SK-MEL-5 (cell line): ENCODE data around the gene PGA4. TPM values are rescaled to one million over a fixed set of nuclear protein-coding genes. Genes with fewer than 3 reads are reported as not detected.
"Not testable (repeated sequence)": the region's sequence is repeated elsewhere in the genome, so short reads cannot be mapped to it uniquely, and the experiment has no call there.

Source experiments
- DNase-seq: peaks from one replicate; pipeline ENCODE4 v3.0.0-alpha.2; 2016; ENCODE audit warnings: low read depth, low spot score
- in situ Hi-C: cut with HindIII; loops from 2 replicates; pipeline ENCODE4 v1.10.0; 2016; ENCODE audit warnings: low sequenced_read_pairs, high pct_unique_total_duplicates, low pct_unique_long_range_greater_than_20kb
- total RNA-seq: library from RNA; depleted of rRNA; stranded (reverse); fragments of >200 nt; shearing (Covaris generic); gene quantifications from 2 replicates; pipeline ENCODE4 v1.2.3, GENCODE V29; 2014

Gene PGA4
- total RNA-seq, 1 experiment from 2014 or later, result not detected

DNA sequence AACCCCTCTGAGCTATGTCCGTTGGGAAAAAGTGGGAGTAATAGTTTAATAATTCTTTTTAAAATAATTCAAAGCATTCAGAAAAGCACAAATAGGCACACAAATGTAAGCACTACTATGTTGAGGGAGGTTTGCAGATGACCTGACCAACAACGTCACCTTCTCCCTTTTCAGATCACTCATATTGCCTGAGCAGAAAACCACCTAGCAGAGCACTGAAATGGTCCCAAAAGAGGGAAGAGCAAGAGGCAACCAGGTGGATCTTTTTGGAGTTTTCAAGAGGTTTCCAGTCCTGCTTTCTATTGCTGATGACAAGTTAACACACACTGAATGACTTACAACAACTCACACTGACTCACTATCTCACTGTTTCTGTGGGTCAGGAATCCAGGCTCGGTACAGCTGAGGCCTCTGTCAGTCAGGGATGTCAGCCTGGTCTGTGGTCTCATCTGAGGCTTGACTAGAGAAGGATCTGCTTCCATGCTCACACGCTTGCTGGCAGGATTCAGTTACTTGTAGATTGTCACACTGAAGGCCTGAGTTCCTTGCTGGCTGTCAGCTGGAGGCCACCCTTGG lies 23.1 kb upstream of the PGA4 start:
- no peak for DNase-seq
- in situ Hi-C loops, result no loop called here

DNA sequence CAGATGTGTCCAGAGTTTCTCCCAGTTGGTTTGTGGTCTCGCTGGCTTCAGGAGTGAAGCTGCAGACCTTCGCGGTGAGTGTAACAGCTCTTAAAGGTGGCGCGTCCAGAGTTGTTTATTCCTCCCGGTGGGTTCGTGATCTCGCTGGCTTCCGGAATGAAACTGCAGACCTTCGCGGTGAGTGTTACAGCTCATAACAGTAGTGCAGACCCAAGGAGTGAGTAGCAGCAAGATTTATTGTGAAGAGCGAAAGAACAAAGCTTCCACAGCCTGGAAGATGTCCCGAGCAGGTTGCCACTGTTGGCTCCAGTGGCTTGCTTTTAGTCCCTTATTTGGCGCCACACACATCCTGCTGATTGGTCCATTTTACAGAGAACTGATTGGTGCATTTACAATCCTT lies 20.7 kb upstream of the PGA4 start:
- in situ Hi-C loops, result no loop called here
- no peak for DNase-seq

DNA sequence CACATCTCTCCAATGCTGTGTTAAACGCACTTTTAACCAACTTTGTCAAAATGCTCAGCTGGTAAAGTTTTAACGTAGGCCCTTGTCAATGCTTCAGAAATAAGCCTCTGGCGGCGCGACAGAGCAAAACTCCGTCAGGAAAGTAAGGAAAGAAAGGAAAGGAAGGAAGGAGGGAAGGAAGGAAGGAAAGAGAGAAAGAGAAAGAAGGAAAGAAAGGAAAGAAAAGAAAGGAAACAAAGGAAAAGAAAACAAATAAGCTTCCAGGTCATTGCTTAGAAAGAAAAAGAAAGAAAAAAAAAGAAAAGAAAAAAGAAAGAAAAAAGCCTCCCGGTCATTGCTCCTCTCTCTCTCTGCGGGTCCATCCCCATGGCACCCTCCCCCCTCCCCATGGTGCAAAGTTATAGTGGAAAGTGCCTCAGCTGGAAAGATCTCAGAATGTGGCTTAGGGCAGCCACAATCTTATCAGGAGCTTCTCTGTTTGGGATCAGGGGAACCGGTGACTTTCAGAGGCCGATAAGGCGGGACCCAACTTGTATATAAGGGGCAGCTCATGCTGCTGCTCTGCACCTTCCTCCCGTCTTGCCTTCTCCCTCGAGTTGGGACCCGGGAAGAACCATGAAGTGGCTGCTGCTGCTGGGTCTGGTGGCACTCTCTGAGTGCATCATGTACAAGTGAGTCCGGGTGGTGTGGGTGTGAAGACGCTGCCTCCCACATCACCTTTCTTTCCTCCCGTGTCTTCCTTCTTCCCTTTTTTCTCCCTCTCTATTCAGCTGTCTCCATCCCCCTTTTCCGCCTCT lies 19.0 kb upstream of the PGA4 start, which contains the start of gene PGA3:
TSS of gene PGA3 (plus strand) at position 566 of the 797 bp plus-strand sequence. CDS start at position 616, 50 bp downstream.
- DNase-seq, result not testable (repeated sequence)

DNA sequence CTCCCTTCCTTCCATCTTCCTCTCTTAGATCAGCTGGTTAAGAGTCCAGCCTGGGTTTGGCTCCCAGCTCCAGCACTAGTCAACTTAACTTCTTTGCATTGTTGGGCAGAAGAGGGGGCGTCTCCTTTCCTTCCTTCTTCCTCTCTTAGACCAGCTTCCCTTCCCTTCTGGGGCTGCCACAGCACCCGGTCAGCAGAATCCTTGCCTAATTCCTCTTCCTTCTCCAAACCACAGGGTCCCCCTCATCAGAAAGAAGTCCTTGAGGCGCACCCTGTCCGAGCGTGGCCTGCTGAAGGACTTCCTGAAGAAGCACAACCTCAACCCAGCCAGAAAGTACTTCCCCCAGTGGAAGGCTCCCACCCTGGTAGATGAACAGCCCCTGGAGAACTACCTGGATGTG lies 18.3 kb upstream of the PGA4 start:
- DNase-seq, in situ Hi-C loops: not testable (repeated sequence)

More for the DNA sequence above, 19.0 kb upstream of the PGA4 start, which contains the start of gene PGA3:
- in situ Hi-C loops, result not testable (repeated sequence)

DNA sequence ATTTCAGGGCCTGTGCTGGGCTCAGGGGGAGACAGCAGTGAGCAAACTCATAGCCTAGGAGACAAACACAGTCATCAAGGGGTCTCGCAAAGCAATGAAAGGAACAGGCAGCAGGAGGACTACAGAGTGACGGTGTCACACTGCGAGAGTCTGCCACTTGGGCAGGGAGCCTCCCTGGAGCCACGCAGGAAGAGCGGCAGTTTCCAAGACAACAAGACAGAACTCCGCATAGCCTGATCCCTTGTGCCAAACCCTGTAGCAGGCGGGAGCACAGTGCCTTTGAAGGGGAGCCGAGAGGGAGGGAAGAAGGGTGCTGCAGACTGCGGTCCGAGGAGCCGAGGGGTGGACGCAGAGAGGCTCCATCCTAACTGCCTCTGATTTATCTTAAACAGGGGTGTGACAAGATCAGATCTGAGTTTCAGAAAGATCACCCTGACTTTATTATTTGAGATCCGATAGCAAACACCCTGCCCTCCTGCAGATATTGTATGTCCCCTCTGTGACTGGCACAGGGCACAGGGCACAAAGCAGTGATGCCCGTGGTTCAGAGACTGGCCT lies 17.6 kb upstream of the PGA4 start:
- in situ Hi-C loops, DNase-seq: not testable (repeated sequence)

DNA sequence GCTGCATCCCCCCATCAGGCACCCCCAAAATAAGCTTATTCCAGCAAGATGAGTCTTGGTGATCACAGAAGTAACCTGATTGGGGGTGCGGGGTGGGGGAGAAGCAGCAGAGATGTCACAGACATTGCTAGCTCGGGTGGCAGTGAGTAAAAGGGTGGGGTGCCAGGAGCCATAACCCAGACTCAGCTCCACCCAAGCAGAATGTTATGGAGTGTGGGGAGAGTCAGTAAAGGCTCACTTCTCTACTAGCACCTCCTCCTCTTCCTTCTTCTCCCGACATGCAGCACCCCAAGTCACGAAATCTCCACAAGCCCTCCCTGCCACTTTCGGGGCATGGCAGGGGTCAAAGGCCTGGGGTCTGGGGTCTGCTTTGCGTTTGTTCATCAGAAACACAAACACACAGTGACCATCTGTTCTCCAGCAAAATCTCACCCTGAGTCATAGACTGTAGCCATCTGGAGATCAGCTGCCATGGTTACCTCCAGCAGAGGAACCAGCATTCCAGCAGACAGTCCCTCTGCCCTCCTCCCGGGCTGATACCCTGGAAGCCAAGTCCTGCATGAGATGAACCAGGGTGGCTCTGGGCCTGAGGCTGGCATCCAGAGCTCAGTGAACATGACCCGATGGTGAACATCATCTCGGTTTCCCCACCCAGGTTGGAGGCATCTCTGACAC lies 14.4 kb upstream of the PGA4 start:
- DNase-seq, in situ Hi-C loops: not testable (repeated sequence)

DNA sequence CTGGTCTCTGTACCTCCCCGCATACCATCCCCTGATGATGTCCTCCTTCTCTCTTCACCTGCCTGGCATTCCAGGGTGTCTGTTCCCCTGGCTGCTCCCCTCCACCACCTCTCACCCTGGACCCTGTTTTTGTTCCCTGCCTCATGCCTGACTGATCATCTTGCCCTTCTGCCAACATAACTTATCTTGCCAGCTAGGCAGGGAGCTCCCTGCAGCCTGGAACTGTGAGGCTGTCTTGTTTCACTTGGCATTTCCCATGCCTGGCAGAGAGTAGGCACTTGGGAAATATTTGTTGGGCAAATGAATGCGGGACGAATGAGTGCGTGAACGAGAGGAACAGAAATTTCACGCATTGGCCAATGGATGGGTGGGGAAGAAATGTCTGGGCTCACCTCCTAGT lies 11.5 kb upstream of the PGA4 start:
- DNase-seq, in situ Hi-C loops: not testable (repeated sequence)

DNA sequence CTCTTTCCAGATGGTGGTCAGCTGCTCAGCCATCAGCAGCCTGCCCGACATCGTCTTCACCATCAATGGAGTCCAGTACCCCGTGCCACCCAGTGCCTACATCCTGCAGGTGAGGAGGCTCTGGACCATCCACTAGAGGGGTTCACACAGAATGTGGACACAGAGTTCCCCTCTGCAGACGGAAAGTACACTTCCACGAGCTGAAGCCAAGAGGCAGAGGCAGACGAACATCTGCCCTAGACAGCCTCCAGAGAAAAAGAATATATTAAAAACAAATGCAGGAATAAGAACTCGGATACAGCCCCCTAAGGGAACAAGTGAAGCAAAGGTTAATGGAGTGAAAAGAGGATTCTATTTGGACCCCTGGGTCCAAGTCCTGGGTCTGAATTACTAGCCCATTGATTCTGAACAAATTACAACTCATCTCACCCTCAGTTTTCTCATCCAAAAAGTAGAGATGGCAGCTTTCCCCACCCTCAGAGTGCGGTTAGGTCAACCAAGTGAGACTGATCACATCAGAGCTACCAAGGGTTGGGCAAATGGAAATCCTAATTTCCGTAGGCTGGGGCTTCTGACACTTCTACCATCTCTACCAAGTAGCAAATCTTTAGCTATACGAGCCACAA lies 10.7 kb upstream of the PGA4 start:
- in situ Hi-C loops, DNase-seq: not testable (repeated sequence)

DNA sequence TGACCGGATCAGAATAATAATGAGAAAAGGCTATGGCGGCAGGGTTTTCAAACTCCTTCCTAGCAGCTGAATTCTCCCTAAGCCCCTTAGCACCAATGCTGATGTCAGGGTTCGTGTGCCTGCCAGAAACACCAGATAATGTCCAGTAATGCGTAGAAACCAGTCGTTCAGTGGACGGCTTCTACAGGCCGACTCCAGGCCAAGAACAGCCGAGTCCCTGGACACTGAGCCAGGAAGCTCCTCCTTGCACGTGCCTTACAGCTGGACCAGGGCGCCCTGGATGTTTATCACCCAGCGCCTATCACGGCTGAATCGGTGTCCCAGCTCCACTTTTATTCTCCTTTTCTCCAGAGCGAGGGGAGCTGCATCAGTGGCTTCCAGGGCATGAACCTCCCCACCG lies 9.9 kb upstream of the PGA4 start:
- DNase-seq, in situ Hi-C loops: not testable (repeated sequence)

DNA sequence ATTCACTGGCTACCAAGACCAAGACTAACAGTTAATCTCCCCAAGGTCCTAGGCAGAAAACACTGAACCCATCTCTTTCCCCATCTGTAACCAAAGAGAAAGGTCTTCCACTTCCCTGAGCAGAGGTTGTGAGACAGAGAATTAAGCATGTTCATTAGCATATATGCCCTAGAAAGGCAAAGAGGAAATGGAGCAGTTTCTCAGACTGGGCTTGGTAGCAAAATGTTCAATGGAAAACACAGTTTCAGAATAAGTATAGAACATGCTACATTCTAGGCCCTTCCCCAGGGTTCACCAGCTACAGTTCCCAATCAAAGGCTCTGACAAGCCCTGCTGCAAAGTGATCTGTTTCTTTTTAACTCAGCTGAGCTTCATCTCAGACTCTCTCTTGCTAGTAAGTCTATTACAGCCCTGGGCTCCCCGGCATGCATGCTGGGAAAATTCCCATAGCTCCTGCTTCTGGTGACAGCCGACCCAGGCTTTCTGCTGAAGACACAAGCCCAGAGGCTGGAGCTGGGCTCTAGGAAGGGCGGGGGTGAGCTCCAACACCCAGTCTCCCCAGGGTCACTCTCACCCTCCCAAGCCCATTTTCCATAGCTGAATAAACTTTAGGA lies 8.3 kb upstream of the PGA4 start:
- DNase-seq, in situ Hi-C loops: not testable (repeated sequence)

DNA sequence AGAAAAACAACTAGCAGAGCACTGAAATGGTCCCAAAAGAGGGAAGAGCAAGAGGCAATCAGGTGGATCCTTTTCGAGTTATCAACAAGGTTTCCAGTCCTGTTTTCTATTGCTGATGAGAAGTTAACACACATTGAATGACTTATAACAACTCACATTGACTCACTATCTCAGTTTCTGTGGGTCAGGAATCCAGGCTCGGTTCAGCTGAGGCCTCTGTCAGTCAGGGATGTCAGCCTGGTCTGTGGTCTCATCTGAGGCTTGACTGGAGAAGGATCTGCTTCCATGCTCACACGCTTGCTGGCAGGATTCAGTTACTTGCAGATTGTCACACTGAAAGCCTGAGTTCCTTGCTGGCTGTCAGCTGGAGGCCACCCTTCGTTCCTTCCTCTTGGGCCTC lies 3.8 kb upstream of the PGA4 start:
- DNase-seq, in situ Hi-C loops: not testable (repeated sequence)

DNA sequence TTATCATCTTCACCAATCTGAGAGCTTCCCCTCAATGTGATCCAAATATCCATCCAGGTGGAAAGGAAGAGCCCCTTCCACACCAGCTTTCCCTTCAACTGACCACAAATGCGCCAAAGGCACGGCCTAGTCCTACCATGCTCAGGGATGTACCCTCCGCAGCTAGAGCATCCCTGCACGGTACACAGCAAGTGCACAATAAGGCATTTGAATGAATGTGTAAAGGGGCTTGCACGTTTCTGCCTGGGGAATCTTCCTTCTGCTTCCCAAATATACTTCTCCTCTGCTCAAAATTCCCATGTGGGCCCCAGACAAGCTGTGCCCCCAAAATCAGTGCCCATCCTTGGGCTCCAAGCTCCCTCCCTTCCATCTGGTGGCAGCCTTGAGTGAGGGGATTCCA lies 3.1 kb upstream of the PGA4 start:
- DNase-seq, in situ Hi-C loops: not testable (repeated sequence)

DNA sequence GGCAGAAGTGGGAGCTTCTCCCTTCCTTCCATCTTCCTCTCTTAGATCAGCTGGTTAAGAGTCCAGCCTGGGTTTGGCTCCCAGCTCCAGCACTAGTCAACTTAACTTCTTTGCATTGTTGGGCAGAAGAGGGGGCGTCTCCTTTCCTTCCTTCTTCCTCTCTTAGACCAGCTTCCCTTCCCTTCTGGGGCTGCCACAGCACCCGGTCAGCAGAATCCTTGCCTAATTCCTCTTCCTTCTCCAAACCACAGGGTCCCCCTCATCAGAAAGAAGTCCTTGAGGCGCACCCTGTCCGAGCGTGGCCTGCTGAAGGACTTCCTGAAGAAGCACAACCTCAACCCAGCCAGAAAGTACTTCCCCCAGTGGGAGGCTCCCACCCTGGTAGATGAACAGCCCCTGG lies 545 bp downstream of the PGA4 start:
- in situ Hi-C loops, result not testable (repeated sequence)

DNA sequence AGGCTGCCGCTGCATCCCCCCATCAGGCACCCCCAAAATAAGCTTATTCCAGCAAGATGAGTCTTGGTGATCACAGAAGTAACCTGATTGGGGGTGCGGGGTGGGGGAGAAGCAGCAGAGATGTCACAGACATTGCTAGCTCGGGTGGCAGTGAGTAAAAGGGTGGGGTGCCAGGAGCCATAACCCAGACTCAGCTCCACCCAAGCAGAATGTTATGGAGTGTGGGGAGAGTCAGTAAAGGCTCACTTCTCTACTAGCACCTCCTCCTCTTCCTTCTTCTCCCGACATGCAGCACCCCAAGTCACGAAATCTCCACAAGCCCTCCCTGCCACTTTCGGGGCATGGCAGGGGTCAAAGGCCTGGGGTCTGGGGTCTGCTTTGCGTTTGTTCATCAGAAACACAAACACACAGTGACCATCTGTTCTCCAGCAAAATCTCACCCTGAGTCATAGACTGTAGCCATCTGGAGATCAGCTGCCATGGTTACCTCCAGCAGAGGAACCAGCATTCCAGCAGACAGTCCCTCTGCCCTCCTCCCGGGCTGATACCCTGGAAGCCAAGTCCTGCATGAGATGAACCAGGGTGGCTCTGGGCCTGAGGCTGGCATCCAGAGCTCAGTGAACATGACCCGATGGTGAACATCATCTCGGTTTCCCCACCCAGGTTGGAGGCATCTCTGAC lies 4.5 kb downstream of the PGA4 start:
- DNase-seq, in situ Hi-C loops: not testable (repeated sequence)

More for the DNA sequence above, 545 bp downstream of the PGA4 start:
- DNase-seq, result not testable (repeated sequence)

DNA sequence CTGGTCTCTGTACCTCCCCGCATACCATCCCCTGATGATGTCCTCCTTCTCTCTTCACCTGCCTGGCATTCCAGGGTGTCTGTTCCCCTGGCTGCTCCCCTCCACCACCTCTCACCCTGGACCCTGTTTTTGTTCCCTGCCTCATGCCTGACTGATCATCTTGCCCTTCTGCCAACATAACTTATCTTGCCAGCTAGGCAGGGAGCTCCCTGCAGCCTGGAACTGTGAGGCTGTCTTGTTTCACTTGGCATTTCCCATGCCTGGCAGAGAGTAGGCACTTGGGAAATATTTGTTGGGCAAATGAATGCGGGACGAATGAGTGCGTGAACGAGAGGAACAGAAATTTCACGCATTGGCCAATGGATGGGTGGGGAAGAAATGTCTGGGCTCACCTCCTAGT lies 7.3 kb downstream of the PGA4 start:
- in situ Hi-C loops, DNase-seq: not testable (repeated sequence)

DNA sequence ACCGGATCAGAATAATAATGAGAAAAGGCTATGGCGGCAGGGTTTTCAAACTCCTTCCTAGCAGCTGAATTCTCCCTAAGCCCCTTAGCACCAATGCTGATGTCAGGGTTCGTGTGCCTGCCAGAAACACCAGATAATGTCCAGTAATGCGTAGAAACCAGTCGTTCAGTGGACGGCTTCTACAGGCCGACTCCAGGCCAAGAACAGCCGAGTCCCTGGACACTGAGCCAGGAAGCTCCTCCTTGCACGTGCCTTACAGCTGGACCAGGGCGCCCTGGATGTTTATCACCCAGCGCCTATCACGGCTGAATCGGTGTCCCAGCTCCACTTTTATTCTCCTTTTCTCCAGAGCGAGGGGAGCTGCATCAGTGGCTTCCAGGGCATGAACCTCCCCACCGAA lies 8.9 kb downstream of the PGA4 start:
- in situ Hi-C loops, DNase-seq: not testable (repeated sequence)

DNA sequence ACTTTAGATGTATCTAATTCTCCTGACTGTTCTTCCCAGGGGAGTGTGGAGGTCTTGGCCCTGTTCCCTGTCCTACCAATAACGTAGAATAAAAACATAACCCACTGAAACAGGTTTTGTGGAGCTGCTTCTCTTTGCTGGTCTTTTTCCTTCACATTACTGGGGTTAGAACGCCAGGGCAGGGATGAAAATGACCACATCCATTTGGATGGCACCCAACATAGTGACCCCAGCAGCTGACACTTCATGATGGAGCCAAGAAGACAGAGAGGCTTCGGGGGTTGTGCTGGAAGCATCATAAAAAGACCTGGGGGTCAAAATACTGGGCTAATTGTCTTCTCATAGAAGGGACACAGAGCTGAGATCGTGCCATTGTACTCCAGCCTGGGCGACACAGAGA lies 9.4 kb downstream of the PGA4 start:
- DNase-seq, in situ Hi-C loops: not testable (repeated sequence)
